ENCODE measurements around the gene GIPC3.

DNA sequence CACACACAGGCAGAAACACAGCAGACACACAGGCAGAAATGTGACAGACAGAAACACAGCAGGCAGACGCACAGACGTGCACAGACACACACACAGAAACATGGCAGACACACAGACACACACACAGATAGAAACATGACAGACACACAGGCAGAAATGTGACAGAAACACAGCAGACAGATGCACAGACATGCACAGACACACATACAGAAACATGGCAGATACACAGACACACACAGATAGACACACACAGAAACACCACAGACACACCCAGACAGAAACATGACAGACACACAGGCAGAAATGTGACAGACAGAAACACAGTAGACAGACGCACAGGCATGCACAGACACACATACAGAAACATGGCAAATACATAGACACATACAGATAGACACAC, 20.1 kb downstream of the GIPC3 start:
- TF ChIP-seq, protein P1, sequence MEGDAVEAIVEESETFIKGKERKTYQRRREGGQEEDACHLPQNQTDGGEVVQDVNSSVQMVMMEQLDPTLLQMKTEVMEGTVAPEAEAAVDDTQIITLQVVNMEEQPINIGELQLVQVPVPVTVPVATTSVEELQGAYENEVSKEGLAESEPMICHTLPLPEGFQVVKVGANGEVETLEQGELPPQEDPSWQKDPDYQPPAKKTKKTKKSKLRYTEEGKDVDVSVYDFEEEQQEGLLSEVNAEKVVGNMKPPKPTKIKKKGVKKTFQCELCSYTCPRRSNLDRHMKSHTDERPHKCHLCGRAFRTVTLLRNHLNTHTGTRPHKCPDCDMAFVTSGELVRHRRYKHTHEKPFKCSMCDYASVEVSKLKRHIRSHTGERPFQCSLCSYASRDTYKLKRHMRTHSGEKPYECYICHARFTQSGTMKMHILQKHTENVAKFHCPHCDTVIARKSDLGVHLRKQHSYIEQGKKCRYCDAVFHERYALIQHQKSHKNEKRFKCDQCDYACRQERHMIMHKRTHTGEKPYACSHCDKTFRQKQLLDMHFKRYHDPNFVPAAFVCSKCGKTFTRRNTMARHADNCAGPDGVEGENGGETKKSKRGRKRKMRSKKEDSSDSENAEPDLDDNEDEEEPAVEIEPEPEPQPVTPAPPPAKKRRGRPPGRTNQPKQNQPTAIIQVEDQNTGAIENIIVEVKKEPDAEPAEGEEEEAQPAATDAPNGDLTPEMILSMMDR (IDR thresholded peaks at IDR 0.05; ENCODE audit: low read depth, low read length, missing input control) = no peak
- TF ChIP-seq, protein P2, sequence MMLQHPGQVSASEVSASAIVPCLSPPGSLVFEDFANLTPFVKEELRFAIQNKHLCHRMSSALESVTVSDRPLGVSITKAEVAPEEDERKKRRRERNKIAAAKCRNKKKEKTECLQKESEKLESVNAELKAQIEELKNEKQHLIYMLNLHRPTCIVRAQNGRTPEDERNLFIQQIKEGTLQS (IDR thresholded peaks at IDR 0.05) = no peak
- TF ChIP-seq, protein P3, sequence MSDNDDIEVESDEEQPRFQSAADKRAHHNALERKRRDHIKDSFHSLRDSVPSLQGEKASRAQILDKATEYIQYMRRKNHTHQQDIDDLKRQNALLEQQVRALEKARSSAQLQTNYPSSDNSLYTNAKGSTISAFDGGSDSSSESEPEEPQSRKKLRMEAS (IDR thresholded peaks at IDR 0.05) = no peak
- TF ChIP-seq YY1 (IDR thresholded peaks at IDR 0.05) (no peak), NR2F2 (IDR thresholded peaks at IDR 0.05) (no peak)
- TF ChIP-seq, protein P4, sequence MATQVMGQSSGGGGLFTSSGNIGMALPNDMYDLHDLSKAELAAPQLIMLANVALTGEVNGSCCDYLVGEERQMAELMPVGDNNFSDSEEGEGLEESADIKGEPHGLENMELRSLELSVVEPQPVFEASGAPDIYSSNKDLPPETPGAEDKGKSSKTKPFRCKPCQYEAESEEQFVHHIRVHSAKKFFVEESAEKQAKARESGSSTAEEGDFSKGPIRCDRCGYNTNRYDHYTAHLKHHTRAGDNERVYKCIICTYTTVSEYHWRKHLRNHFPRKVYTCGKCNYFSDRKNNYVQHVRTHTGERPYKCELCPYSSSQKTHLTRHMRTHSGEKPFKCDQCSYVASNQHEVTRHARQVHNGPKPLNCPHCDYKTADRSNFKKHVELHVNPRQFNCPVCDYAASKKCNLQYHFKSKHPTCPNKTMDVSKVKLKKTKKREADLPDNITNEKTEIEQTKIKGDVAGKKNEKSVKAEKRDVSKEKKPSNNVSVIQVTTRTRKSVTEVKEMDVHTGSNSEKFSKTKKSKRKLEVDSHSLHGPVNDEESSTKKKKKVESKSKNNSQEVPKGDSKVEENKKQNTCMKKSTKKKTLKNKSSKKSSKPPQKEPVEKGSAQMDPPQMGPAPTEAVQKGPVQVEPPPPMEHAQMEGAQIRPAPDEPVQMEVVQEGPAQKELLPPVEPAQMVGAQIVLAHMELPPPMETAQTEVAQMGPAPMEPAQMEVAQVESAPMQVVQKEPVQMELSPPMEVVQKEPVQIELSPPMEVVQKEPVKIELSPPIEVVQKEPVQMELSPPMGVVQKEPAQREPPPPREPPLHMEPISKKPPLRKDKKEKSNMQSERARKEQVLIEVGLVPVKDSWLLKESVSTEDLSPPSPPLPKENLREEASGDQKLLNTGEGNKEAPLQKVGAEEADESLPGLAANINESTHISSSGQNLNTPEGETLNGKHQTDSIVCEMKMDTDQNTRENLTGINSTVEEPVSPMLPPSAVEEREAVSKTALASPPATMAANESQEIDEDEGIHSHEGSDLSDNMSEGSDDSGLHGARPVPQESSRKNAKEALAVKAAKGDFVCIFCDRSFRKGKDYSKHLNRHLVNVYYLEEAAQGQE (IDR thresholded peaks at IDR 0.05) = no peak
